Nephron (organoid): ENCODE data around the gene DCTN2.
A peak's percentile ranks its signal among the peaks of the same experiment; 100 is the strongest.

Experiments used
- H3K27ac Mint-ChIP-seq, 3 experiments: 2 replicates each; pipeline ENCODE4 v1.8.0; 2020; ENCODE audit warnings: mixed read lengths in 3 of 3, mild to moderate bottlenecking in 2 of 3, moderate library complexity in 1 of 3
- H3K27me3 Mint-ChIP-seq: 2 replicates; pipeline ENCODE4 v1.8.0; 2021; ENCODE audit warnings: low read depth, mild to moderate bottlenecking, moderate library complexity, mixed read lengths
- H3K36me3 Mint-ChIP-seq: 2 replicates; pipeline ENCODE4 v1.8.0; 2020; ENCODE audit warnings: low read depth, mixed read lengths
- H3K4me1 Mint-ChIP-seq: 2 replicates; pipeline ENCODE4 v1.8.0; 2020; ENCODE audit warnings: mixed read lengths
- H3K4me3 Mint-ChIP-seq, 3 experiments: 2 replicates each; pipeline ENCODE4 v1.8.0; 2020; ENCODE audit warnings: mild to moderate bottlenecking in 3 of 3, mixed read lengths in 3 of 3, moderate library complexity in 2 of 3
- H3K9me3 Mint-ChIP-seq: 2 replicates; pipeline ENCODE4 v1.8.0; 2020; ENCODE audit warnings: mixed read lengths
- CTCF ChIP-seq, 3 experiments: fragments of 200-600 bp; sonication (generic); IDR thresholded peaks; one replicate each; pipeline ENCODE4 v1.5.0; 2021; ENCODE audit warnings: antibody characterized with exemption in 3 of 3; ENCODE audit not compliant: unreplicated experiment in 3 of 3

DCTN2 gene

GRCh38 chr12:57549909-57550640, 3.1 kb upstream of the DCTN2 start, which contains the start of gene KIF5A:
KIF5A (plus strand) TSS chr12:57550044; CDS start chr12:57550272, 228 bp downstream.
- H3K9me3 Mint-ChIP-seq: no peaks in the 10 kb centered on the region
- peaks cover 72% of the 10 kb centered on the region for H3K27me3 Mint-ChIP-seq
- H3K27ac Mint-ChIP-seq: no peak within 1 kb of the TSS
- H3K4me1 Mint-ChIP-seq: peaks cover 30% of the 10 kb centered on the region
- no peaks in the 10 kb centered on the region for H3K36me3 Mint-ChIP-seq
- TF ChIP-seq CTCF (IDR thresholded peaks at IDR 0.05; ENCODE audit: unreplicated experiment in 3 of 3): no peak
- peak within 1 kb of the TSS; percentile 58 to 67 (median 65) for H3K4me3 Mint-ChIP-seq

GRCh38 chr12:57549203-57549908, 2.4 kb upstream of the DCTN2 start:
- H3K9me3 Mint-ChIP-seq: no peaks in the 10 kb centered on the region
- TF ChIP-seq CTCF (IDR thresholded peaks at IDR 0.05; ENCODE audit: unreplicated experiment in 3 of 3): no peak
- H3K27me3 Mint-ChIP-seq: peaks cover 72% of the 10 kb centered on the region
- peak overlapping the region; percentile 33 to 67 (median 65) for H3K4me3 Mint-ChIP-seq
- H3K27ac Mint-ChIP-seq: no peak overlapping the region
- H3K36me3 Mint-ChIP-seq: no peaks in the 10 kb centered on the region
- H3K4me1 Mint-ChIP-seq: peaks cover 36% of the 10 kb centered on the region

GRCh38 chr12:57548488-57548887, 1.5 kb upstream of the DCTN2 start:
- H3K27ac Mint-ChIP-seq: no peak overlapping the region

GRCh38 chr12:57548013-57548315, 972 bp upstream of the DCTN2 start:
- H3K27ac Mint-ChIP-seq: no peak overlapping the region
- no peaks in the 10 kb centered on the region for H3K9me3 Mint-ChIP-seq
- TF ChIP-seq CTCF (IDR thresholded peaks at IDR 0.05; ENCODE audit: unreplicated experiment in 3 of 3): no peak
- peak overlapping the region in 2 of 3 experiments; percentile 96 to 100 for H3K4me3 Mint-ChIP-seq
- peaks cover 61% of the 10 kb centered on the region for H3K27me3 Mint-ChIP-seq
- no peaks in the 10 kb centered on the region for H3K36me3 Mint-ChIP-seq
- H3K4me1 Mint-ChIP-seq: peaks cover 26% of the 10 kb centered on the region

More at GRCh38 chr12:57548488-57548887, 1.5 kb upstream of the DCTN2 start:
- Mint-ChIP-seq H3K36me3 (no peaks in the 10 kb centered on the region), H3K9me3 (no peaks in the 10 kb centered on the region), H3K27me3 (peaks cover 67% of the 10 kb centered on the region), H3K4me3 (peak overlapping the region; percentile 50 to 67 (median 56)), H3K4me1 (peaks cover 31% of the 10 kb centered on the region)
- no peak for TF ChIP-seq CTCF (IDR thresholded peaks at IDR 0.05; ENCODE audit: unreplicated experiment in 3 of 3)

- H3K27ac Mint-ChIP-seq: peak overlapping the region in 2 of 3 experiments; percentile 46 to 89
- peak overlapping the region; percentile 96 to 100 (median 98) for H3K4me3 Mint-ChIP-seq
- H3K4me1 Mint-ChIP-seq: peaks cover 24% of the 10 kb centered on the region
- no peaks in the 10 kb centered on the region for H3K36me3 Mint-ChIP-seq
- no peak for TF ChIP-seq CTCF (IDR thresholded peaks at IDR 0.05; ENCODE audit: unreplicated experiment in 3 of 3)
- H3K9me3 Mint-ChIP-seq: no peaks in the 10 kb centered on the region
- H3K27me3 Mint-ChIP-seq: peaks cover 56% of the 10 kb centered on the region
Observed at GRCh38 chr12:57547288-57548012, 458 bp upstream of the DCTN2 start.
